Measurements from ENCODE around the gene RANBP3.

The RANBP3 gene

DNA sequence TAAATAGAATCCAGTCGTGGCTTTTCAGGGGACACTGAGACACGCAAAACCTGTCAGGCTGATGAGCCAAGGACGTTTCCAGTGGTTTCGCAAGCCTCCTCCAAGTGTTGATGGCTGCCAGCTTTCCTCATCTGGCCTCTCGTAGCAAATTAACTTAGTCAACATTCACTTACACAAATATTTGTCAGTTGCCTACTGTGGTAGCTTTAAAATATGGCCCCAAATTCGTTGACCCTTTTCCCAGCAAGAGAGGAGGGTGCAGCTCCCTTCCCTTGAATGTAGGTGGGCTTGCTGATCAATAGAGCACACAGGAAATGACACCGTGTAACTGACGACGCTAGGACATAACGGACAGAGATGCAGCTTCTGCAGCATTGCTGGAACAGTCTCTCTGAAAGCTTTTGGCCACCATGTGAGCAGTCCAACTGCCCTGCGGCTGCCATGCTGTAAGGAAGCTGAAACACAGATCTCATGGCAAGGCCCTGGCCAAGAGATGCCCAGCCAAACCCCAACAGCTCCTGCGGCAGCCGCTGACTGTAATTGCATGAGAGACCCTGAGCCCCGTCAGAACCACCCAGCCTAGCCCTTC, 5.5 kb upstream of the RANBP3 start:
- H3K27ac ChIP-seq = no peak overlapping the region; the same call in 1 of the 2 replicates
- TF ChIP-seq, protein P1, sequence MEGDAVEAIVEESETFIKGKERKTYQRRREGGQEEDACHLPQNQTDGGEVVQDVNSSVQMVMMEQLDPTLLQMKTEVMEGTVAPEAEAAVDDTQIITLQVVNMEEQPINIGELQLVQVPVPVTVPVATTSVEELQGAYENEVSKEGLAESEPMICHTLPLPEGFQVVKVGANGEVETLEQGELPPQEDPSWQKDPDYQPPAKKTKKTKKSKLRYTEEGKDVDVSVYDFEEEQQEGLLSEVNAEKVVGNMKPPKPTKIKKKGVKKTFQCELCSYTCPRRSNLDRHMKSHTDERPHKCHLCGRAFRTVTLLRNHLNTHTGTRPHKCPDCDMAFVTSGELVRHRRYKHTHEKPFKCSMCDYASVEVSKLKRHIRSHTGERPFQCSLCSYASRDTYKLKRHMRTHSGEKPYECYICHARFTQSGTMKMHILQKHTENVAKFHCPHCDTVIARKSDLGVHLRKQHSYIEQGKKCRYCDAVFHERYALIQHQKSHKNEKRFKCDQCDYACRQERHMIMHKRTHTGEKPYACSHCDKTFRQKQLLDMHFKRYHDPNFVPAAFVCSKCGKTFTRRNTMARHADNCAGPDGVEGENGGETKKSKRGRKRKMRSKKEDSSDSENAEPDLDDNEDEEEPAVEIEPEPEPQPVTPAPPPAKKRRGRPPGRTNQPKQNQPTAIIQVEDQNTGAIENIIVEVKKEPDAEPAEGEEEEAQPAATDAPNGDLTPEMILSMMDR (conservative IDR thresholded peaks at IDR 0.05) = no peak

DNA sequence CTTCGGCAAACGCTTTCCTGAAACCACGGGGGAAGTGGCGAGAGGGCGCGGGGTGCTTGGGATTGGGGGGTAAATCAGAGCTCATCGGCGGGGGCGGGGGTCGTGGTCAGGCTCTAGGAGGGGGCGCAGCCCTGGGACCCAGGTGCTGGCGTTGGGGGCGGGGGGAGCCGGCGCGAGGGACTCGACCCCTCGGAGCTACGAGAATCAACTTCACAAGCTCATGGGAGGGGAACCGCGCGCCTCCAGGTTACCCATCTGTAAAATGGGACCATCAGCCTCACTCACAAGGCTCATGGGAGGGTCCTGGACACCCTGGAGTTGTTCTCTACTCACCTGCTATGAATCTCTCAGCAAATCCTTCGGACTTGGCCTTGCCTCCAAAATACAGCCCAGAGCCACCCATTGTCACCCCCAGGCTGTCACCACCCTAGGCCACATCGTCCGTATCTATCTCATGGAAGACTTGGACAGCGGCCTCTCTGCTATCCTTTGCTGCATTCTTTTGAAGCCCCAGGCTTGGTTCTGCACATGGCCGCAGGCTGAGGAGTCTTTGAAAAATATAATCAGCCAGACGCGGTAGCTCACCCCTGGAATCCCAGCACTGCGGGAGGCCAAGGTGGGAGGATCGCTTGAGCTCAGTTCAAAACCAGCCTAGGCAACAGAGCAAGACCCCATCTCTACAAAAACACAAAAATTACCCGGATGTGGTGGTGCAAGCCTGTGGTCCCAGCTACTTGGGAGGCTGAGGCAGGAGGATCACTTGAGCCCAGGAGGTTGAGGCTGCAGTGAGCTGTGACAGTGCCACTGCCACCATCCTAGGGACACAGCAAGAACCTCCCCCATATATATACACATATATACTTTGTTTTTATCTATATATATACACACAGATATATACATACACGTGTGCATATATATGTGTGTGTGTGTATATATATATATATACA, 939 bp upstream of the RANBP3 start:
- TF ChIP-seq, protein P1 (conservative IDR thresholded peaks at IDR 0.05) = no peak
- peak overlapping the region; percentile 80 for H3K27ac ChIP-seq

DNA sequence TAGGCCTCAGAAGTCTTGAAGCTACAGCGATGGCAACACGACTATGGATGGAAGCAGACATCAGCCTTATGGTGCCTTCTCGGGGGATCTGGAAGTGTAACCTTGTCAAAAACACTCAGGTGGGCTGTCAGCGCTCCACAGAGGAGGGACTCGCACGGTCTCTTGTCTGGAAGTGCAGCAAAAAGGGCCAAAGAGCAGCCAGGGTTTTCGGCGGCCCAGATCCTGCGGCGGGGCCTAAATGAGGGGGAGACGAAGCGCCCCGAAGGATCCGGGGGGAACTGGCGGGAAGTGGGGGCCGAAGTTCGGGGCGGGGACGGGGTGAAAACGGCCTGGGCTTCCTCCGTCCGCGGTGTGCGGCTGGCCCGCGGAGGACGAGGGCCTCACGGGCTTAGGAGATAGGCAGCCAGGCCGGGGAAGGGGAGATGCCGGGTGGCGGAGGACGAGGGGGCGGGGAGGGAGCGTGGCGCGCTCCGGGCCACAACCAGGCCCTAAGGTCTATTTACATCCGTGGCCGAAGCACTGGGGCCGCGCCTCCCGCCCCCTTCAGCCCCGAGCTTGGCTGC, 637 bp downstream of the RANBP3 start:
- peak overlapping the region; percentile 80 for H3K27ac ChIP-seq
- TF ChIP-seq, protein P1 (conservative IDR thresholded peaks at IDR 0.05) = no peak

DNA sequence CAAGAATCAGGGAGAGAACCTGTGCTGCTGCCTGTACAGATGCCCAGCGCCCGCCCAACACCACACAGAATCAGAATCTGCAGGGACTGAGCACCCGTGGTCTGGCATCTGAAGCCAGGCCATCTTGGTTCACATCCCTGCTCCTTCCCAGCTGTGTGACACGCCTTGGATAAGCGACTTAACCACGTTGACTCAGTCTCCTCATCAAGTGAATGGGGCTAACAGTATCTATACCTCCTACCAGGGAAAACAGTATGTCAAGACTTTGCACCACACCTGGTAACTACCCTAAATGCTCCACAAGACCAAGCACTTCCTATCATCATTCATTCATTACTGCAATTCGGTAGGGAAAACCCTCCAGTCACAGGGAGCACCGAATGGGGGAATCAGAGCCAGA, 1.2 kb downstream of the RANBP3 start:
- peak overlapping the region; percentile 80; the same call in 1 of the 2 replicates for H3K27ac ChIP-seq
- TF ChIP-seq, protein P1 (conservative IDR thresholded peaks at IDR 0.05) = no peak

DNA sequence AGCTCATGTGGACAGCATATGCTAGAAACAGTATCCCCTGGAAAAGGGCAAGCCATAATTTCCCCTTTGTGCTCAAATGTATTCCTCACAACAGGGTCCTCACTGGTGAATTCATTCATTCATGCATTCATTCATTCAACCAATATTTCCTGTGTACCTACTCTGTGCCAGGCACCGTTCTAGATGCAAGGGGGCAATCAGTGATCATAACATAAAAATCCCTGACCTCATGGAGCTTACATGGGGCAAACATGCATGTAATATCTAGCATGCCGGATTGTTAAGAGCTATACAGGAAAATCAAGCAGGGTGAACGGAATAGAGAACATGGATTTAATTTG, 2.6 kb downstream of the RANBP3 start:
- no peak overlapping the region for H3K27ac ChIP-seq
- TF ChIP-seq, protein P1 (conservative IDR thresholded peaks at IDR 0.05) = no peak

DNA sequence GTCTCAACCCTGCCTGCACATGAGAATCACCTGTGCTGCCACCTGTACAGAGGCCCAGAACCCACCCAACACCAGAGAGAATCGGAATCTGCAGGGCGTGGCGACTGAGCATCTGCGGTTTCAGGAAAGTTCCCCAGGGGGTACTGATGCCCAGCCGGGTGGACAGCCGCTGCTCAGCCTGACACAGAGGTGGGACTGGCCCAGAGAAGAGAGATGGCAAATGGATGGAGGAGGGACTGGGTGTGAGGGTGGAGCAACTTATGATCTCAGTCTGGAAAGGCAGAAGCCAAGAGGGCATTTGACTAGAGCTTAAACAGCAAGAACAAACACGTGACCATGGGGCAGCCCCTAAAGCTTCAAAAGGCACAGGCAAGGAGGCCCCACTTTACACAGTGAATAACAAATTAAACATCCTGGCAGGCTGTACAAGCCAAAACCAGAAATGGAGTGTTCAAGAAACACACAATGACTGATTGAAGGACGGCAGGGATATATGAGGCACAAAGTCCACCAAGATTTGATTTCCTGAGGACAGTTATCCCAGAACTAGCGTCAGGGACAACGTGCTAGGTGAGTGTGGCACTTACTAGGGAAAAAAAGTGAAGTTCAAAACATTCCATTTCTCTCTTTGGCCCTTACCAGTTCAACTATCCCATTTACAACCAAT, 3.1 kb downstream of the RANBP3 start:
- no peak overlapping the region for H3K27ac ChIP-seq
- TF ChIP-seq, protein P1 (conservative IDR thresholded peaks at IDR 0.05) = no peak

Data from VCaP (cell line).